ENCODE data around the gene TFAP2B.

GRCh38 chr6:50846144-50846851 lies 27.6 kb downstream of the TFAP2B start:
- TF ChIP-seq CTCF (conservative IDR thresholded peaks at IDR 0.05 in 1 of 2, IDR thresholded peaks at IDR 0.05 in 1 of 2; ENCODE audit: low read depth in 1 of 2, low read length in 2 of 2) (no peak), EZH2 (IDR thresholded peaks at IDR 0.05; ENCODE audit: low read length, missing control alignments) (no peak)

Measured in fibroblast of lung (primary cell).